Peyer's patch (tissue), 4 donors: ENCODE data around the gene GALK2.

Experiments
- POLR2A ChIP-seq, 2 donors: fragments of 450-650 bp; IDR thresholded peaks; one replicate each; pipeline ENCODE4 v1.5.1; 2017; ENCODE audit warnings: antibody characterized with exemption in 2 of 2, mild to moderate bottlenecking in 2 of 2, moderate library complexity in 2 of 2
- TF ChIP-seq, protein P1 (sequence below), 6 experiments: fragments of 450-650 bp in 4 of 6; fragments of 200-600 bp in 2 of 6; sonication (generic) in 1 of 6; IDR thresholded peaks; one replicate each; pipeline ENCODE4 v1.5.1; 2017 to 2019; ENCODE audit warnings: antibody characterized with exemption in 6 of 6, mild to moderate bottlenecking in 3 of 6, moderate library complexity in 1 of 6

- TF ChIP-seq, protein P1, sequence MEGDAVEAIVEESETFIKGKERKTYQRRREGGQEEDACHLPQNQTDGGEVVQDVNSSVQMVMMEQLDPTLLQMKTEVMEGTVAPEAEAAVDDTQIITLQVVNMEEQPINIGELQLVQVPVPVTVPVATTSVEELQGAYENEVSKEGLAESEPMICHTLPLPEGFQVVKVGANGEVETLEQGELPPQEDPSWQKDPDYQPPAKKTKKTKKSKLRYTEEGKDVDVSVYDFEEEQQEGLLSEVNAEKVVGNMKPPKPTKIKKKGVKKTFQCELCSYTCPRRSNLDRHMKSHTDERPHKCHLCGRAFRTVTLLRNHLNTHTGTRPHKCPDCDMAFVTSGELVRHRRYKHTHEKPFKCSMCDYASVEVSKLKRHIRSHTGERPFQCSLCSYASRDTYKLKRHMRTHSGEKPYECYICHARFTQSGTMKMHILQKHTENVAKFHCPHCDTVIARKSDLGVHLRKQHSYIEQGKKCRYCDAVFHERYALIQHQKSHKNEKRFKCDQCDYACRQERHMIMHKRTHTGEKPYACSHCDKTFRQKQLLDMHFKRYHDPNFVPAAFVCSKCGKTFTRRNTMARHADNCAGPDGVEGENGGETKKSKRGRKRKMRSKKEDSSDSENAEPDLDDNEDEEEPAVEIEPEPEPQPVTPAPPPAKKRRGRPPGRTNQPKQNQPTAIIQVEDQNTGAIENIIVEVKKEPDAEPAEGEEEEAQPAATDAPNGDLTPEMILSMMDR (IDR thresholded peaks at IDR 0.05) = no peak
- TF ChIP-seq POLR2A (IDR thresholded peaks at IDR 0.05) = no peak
These were observed 130.8 kb downstream of the GALK2 start for GRCh38 chr15:49300856-49301255.
